ENCODE results near the gene HEPHL1.
A peak's percentile ranks its signal among the peaks of the same experiment; 100 is the strongest.

GRCh38 chr11:94128746-94129511, 107.8 kb downstream of the HEPHL1 start, which contains the start of gene PANX1:
- TF ChIP-seq SPI1 (IDR thresholded peaks at IDR 0.05; ENCODE audit: low read depth, low read length) (no peak), POLR2A (IDR thresholded peaks at IDR 0.05; ENCODE audit: low read depth, low read length) (no peak; the same call in 1 of the 2 replicates), TAF1 (IDR thresholded peaks at IDR 0.05; ENCODE audit: low read depth, low read length) (peak; percentile 29; the same call in 1 of the 2 replicates)
